ENCODE data around the gene MEX3C. TPM values are rescaled to one million over a fixed set of nuclear protein-coding genes. Genes with fewer than 3 reads are reported as not detected.

MEX3C gene
- total RNA-seq, 1 experiment from 2014 or later: 81.9 TPM

DNA sequence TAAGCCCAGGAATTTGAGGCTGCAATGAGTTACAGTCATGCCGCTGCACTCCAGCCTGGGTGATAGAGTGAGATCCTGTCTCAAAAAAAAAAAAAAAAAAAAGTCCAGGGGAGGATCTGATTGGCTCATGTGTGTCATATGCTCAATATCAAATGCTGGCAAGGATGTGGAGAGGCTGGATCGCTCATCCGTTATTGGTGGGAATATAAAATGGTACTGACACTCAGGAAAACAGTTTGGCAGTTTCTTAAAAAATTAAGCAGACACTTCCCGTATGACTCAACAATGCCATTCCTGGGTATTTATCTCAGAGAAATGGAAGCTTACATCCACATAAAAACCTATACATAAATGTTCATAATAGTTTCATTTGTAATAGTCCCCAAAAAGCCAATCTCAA is 68.9 kb downstream of the MEX3C start:
- Mint-ChIP-seq H3K36me3 (ENCODE audit: insufficient read depth, unreplicated experiment) (peaks cover 13% of the 10 kb centered on the region), H3K27ac (ENCODE audit: low read depth, unreplicated experiment) (no peak overlapping the region), H3K9me3 (ENCODE audit: unreplicated experiment) (no peaks in the 10 kb centered on the region), H3K4me1 (ENCODE audit: insufficient read depth, unreplicated experiment) (peaks cover 16% of the 10 kb centered on the region), H3K27me3 (ENCODE audit: insufficient read depth, unreplicated experiment) (no peaks in the 10 kb centered on the region), H3K4me3 (ENCODE audit: unreplicated experiment) (no peak overlapping the region)
- intact Hi-C loops (cut with micrococcal nuclease): no loop called here
- ChIA-PET CTCF (interaction anchor here (0.6 to 0.8 kb wide), 2 partner anchors 257 to 1198 kb away, joined by 3 read pairs; no protein-coding TSS in a partner anchor), POLR2A (interaction anchor here (0.7 kb wide), 1 partner anchor 1307 kb away, joined by 3 read pairs; no protein-coding TSS in a partner anchor)
- DNase-seq (ENCODE audit: unreplicated experiment): no peak
- TF ChIP-seq, protein P1, sequence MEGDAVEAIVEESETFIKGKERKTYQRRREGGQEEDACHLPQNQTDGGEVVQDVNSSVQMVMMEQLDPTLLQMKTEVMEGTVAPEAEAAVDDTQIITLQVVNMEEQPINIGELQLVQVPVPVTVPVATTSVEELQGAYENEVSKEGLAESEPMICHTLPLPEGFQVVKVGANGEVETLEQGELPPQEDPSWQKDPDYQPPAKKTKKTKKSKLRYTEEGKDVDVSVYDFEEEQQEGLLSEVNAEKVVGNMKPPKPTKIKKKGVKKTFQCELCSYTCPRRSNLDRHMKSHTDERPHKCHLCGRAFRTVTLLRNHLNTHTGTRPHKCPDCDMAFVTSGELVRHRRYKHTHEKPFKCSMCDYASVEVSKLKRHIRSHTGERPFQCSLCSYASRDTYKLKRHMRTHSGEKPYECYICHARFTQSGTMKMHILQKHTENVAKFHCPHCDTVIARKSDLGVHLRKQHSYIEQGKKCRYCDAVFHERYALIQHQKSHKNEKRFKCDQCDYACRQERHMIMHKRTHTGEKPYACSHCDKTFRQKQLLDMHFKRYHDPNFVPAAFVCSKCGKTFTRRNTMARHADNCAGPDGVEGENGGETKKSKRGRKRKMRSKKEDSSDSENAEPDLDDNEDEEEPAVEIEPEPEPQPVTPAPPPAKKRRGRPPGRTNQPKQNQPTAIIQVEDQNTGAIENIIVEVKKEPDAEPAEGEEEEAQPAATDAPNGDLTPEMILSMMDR (IDR thresholded peaks at IDR 0.05; ENCODE audit: unreplicated experiment): no peak
- BruUV-seq (replicated peaks): no TSS peak

DNA sequence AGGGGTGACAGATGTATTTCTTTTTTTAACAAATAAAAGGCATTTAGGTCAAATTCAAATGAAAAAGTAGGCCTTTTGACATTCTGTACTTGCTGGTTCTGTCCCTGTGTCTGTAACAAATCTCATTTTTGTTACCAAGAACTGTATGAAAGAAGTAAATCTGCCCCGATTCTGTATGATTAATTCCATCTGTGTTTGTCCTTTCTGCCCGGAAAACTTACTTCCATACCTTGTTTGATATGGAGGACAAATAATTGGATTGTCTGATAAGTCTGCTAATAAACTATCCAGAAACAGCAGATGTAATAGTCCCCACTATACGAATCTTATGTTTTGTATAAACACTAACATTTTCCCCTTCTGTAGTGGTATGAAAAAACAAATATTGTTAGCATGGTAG is 69.8 kb downstream of the MEX3C start:
- intact Hi-C loops (cut with micrococcal nuclease): no loop called here
- no peaks in the 10 kb centered on the region for H3K27me3 Mint-ChIP-seq (ENCODE audit: insufficient read depth, unreplicated experiment)
- ChIA-PET POLR2A (no interaction called here), CTCF (interaction anchor here (0.8 to 1.5 kb wide), 2 partner anchors 16 to 18 kb away, joined by 3 to 4 read pairs; no protein-coding TSS in a partner anchor)
- H3K4me1 Mint-ChIP-seq (ENCODE audit: insufficient read depth, unreplicated experiment): peaks cover 12% of the 10 kb centered on the region
- DNase-seq (ENCODE audit: unreplicated experiment): no peak
- TF ChIP-seq, protein P1 (IDR thresholded peaks at IDR 0.05; ENCODE audit: unreplicated experiment): no peak
- peaks cover 12% of the 10 kb centered on the region for H3K36me3 Mint-ChIP-seq (ENCODE audit: insufficient read depth, unreplicated experiment)
- no TSS peak for BruUV-seq (replicated peaks)
- no peak overlapping the region for H3K27ac Mint-ChIP-seq (ENCODE audit: low read depth, unreplicated experiment)
- H3K4me3 Mint-ChIP-seq (ENCODE audit: unreplicated experiment): no peak overlapping the region
- no peaks in the 10 kb centered on the region for H3K9me3 Mint-ChIP-seq (ENCODE audit: unreplicated experiment)

DNA sequence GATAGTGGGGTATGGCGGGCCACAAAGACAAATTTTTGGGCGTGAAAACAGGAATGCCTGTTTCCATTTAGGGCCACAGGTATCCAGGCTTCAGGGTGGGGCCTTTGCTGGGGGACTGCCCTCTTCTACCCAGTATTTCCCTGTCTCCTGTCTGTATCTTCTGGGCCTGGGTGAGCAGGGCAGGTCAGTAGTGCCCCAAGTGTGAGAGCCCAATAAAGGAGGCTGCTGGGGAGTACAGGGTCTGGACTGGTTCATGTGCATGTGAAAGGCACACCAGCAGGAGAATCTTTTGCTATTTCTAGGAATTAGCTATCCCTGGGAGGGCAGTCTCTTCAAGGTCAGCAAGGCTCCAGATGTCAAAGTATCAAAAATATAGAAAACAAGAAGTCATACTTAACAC is 71.5 kb downstream of the MEX3C start:
- no TSS peak for BruUV-seq (replicated peaks)
- H3K36me3 Mint-ChIP-seq (ENCODE audit: insufficient read depth, unreplicated experiment): peaks cover 12% of the 10 kb centered on the region
- H3K4me1 Mint-ChIP-seq (ENCODE audit: insufficient read depth, unreplicated experiment): no peaks in the 10 kb centered on the region
- CTCF ChIA-PET: interaction anchor here (0.6 kb wide), 1 partner anchor 29 kb away, joined by 5 read pairs; no protein-coding TSS in a partner anchor
- intact Hi-C loops (cut with micrococcal nuclease): no loop called here
- H3K4me3 Mint-ChIP-seq (ENCODE audit: unreplicated experiment): no peak overlapping the region
- no peak for DNase-seq (ENCODE audit: unreplicated experiment)
- POLR2A ChIA-PET: no interaction called here
- no peaks in the 10 kb centered on the region for H3K27me3 Mint-ChIP-seq (ENCODE audit: insufficient read depth, unreplicated experiment)
- no peak overlapping the region for H3K27ac Mint-ChIP-seq (ENCODE audit: low read depth, unreplicated experiment)
- H3K9me3 Mint-ChIP-seq (ENCODE audit: unreplicated experiment): no peaks in the 10 kb centered on the region
- TF ChIP-seq, protein P1 (IDR thresholded peaks at IDR 0.05; ENCODE audit: unreplicated experiment): no peak

Other genes starting within 250 kb of the MEX3C start
- 10.8 and 14.0 TPM in 2 replicates for gene ELAC1, start 229.6 kb downstream of the MEX3C start, total RNA-seq (2022)
- 75.8 and 84.4 TPM in 2 replicates for gene SMAD4, start 167.5 kb downstream of the MEX3C start, total RNA-seq (2022)

All from MCF 10A (cell line).